Left lung (tissue), 10 donors: ENCODE results near the gene SRRT. TPM values are rescaled to one million over a fixed set of nuclear protein-coding genes. Genes with fewer than 3 reads are reported as not detected.
"Not testable (repeated sequence)": the region's sequence is repeated elsewhere in the genome, so short reads cannot be mapped to it uniquely, and the experiment has no call there.

Source experiments
- ATAC-seq: fragments of 200-7000 bp; cut with Tn5 transposase; one replicate; pipeline ENCODE4 v1.9.1; 2020; ENCODE audit warnings: moderate library complexity
- DNase-seq, 4 donors: peaks; one replicate each; pipeline ENCODE4 v3.0.0-alpha.2; 2013 to 2020
- H3K27ac ChIP-seq, 2 donors: fragments of 200-600 bp; sonication (generic) in 1 of 2; one replicate each; pipeline versions ENCODE4 v1.5.0 to v1.8.0; 2020 to 2021
- H3K27me3 ChIP-seq, 2 donors: fragments of 200-600 bp; sonication (generic) in 1 of 2; one replicate each; pipeline versions ENCODE4 v1.5.0 to v1.8.0; 2020 to 2021
- H3K36me3 ChIP-seq, 2 donors: fragments of 200-600 bp; sonication (generic) in 1 of 2; one replicate each; pipeline versions ENCODE4 v1.5.0 to v1.8.0; 2020 to 2021
- H3K4me1 ChIP-seq, 2 donors: fragments of 200-600 bp; one replicate each; pipeline ENCODE4 v1.8.0; 2021
- H3K4me3 ChIP-seq, 2 donors: fragments of 200-600 bp; sonication (generic) in 1 of 2; one replicate each; pipeline versions ENCODE4 v1.5.0 to v1.8.0; 2020 to 2021; ENCODE audit warnings: mild to moderate bottlenecking in 1 of 2
- H3K9me3 ChIP-seq, 2 donors: fragments of 200-600 bp; sonication (generic) in 1 of 2; one replicate each; pipeline versions ENCODE4 v1.5.0 to v1.8.0; 2020 to 2021
- CTCF ChIP-seq, 2 donors: fragments of 200-600 bp; sonication (generic) in 1 of 2; IDR thresholded peaks; one replicate each; pipeline versions ENCODE4 v1.5.0 to v1.8.0; 2021; ENCODE audit warnings: antibody characterized with exemption in 2 of 2
- intact Hi-C, 2 donors: fragments of 100-400 bp; cut with DNase I; formaldehyde crosslinking; loops; one replicate each; pipeline versions ENCODE4 v1.11.2 to v1.14.2; 2022
- polyA plus RNA-seq, 6 donors: library from polyadenylated mRNA; unstranded; fragments of 120-200 nt; gene quantifications; one replicate each; pipeline ENCODE4 v1.2.1, GENCODE V29; 2013; ENCODE audit not compliant: insufficient read length in 6 of 6
- total RNA-seq, 2 donors: library from RNA; stranded (reverse); fragmentation: NEBNext Ultra II Directional; extraction: Animal tissue kit (Norgen Biotek cat#: 25700); gene quantifications; one replicate each; pipeline ENCODE4 v1.2.1, GENCODE V29; 2021
- donor health status: DM: no; HTN: yes; CAD: no.
- donor health status: DM: no; HTN: no; CAD: no.

Gene SRRT
- total and polyA plus RNA-seq, 8 donors = 91.4 to 232 (median 166) TPM

DNA sequence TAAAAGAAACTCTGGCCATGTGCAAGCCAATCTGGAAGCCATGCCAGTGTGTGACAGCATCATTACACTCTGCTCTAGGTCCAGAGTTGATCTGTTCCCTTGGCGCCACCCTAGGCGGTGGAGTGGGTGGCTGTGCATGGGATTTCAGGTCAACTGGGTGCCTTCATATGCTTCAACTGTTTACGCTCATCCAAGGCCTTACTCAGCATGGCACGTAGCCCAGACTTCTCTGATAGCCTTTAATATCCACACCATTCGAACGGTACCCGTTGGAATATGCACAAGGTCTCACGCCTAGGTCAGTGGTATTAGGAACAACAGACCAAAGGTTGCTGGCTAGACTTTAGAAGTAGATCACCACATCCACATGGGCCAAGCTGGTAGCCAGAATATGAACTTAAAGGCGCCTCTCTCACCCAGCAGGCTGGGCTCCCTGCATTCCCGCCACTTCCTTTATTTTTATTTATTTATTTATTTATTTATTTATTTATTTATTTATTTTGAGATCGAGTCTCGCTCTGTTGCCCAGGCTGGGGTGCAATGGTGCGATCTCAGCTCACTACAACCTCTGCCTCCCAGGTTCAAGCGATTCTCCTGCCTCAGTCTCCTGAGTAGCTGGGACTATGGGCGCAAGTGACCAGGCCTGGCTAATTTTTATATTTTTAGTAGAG is 39.4 kb downstream of the SRRT start:
- intact Hi-C loops = no loop called here
- no peaks in the 10 kb centered on the region for H3K9me3 ChIP-seq
- peaks cover 0 to 12% of the 10 kb centered on the region in 2 donors for H3K27me3 ChIP-seq
- no peak for ATAC-seq
- H3K4me1 ChIP-seq = peaks cover 0 to 5% of the 10 kb centered on the region in 2 donors
- no peak for DNase-seq
- H3K27ac ChIP-seq = no peak overlapping the region
- no peak for TF ChIP-seq CTCF (IDR thresholded peaks at IDR 0.05)
- no peaks in the 10 kb centered on the region for H3K36me3 ChIP-seq
- no peak overlapping the region for H3K4me3 ChIP-seq

DNA sequence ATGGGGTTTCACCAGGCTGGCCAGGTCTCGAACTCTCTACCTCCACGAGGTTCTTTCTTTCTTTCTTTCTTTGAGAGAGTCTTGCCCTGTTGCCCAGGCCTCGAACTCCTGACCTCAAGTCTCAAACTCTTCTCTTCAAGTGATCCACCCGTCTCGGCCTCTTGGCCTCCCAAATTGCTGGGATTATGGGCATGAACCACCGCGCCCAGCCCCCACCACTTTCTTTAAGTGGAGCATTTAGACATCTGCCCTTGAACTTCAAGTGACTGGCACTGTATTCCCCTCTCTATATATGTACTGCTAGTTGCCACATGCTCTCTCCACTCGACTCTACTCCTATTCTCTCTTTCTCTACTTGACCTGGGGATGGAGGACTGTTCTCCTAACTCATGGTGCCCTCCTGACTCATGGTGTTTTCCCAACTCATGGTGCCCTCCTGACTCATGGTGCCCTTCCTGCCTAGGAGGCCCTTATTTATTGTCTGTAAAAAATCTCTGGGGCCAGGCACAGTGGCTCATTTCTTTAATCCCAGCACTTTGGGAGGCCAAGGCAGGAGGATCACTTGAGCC is 40.1 kb downstream of the SRRT start:
- ATAC-seq = peak; percentile 61
- no peaks in the 10 kb centered on the region for H3K9me3 ChIP-seq
- intact Hi-C loops = no loop called here
- no peak overlapping the region for H3K27ac ChIP-seq
- H3K4me3 ChIP-seq = no peak overlapping the region
- no peaks in the 10 kb centered on the region for H3K36me3 ChIP-seq
- DNase-seq = peak in 1 of 4 donors; percentile 44
- H3K27me3 ChIP-seq = peaks cover 0 to 12% of the 10 kb centered on the region in 2 donors
- H3K4me1 ChIP-seq = peaks cover 0 to 3% of the 10 kb centered on the region in 2 donors
- TF ChIP-seq CTCF (IDR thresholded peaks at IDR 0.05) = no peak

GRCh38 chr7:100919335-100919734 is 44.4 kb downstream of the SRRT start:
- H3K36me3 ChIP-seq, H3K4me1 ChIP-seq, intact Hi-C loops, H3K27me3 ChIP-seq, H3K9me3 ChIP-seq, H3K4me3 ChIP-seq, DNase-seq, ATAC-seq, H3K27ac ChIP-seq: not testable (repeated sequence)

- H3K27ac ChIP-seq, H3K36me3 ChIP-seq, H3K27me3 ChIP-seq: not testable (repeated sequence)
Observed at GRCh38 chr7:100919779-100920437, 45.0 kb downstream of the SRRT start.

GRCh38 chr7:100921039-100921438 is 46.1 kb downstream of the SRRT start:
- Histone ChIP-seq H3K4me3 (no peak overlapping the region), H3K36me3 (no peaks in the 10 kb centered on the region), H3K4me1 (no peaks in the 10 kb centered on the region), H3K27me3 (peaks cover 0 to 6% of the 10 kb centered on the region in 2 donors), H3K9me3 (no peaks in the 10 kb centered on the region), H3K27ac (no peak overlapping the region)
- ATAC-seq = no peak
- TF ChIP-seq CTCF (IDR thresholded peaks at IDR 0.05) = no peak
- intact Hi-C loops = no loop called here
- no peak for DNase-seq

More at GRCh38 chr7:100919779-100920437, 45.0 kb downstream of the SRRT start:
- intact Hi-C loops, DNase-seq, H3K9me3 ChIP-seq, ATAC-seq, H3K4me3 ChIP-seq, H3K4me1 ChIP-seq: not testable (repeated sequence)

DNA sequence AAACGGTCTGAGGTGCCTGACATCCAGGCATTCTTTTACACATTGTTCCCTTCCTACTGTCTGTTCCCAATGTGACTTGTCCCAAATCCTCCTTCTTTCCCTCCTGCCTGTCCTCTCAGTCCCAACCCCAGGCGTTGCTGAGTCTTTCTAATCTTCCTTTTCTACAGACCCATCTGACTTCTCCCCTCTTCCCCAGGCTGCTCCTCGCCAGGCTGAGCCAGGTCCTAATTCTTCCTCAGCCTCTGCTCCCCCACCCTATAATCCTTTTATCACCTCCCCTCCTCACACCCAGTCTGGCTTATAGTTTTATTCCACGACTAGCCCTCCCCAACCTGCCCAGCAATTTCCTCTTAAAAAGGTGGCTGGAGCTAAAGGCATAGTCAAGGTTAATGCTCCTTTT is 48.7 kb downstream of the SRRT start:
- H3K4me1 ChIP-seq, H3K27me3 ChIP-seq, ATAC-seq, intact Hi-C loops, H3K4me3 ChIP-seq, H3K9me3 ChIP-seq, H3K36me3 ChIP-seq, H3K27ac ChIP-seq, DNase-seq: not testable (repeated sequence)
